SK-N-SH (cell line): Measurements from ENCODE around the gene COL2A1. TPM values are rescaled to one million over a fixed set of nuclear protein-coding genes. Genes with fewer than 3 reads are reported as not detected.

Source experiments
- CTCF ChIA-PET: fragments of 300-600, 350-600 bp; formaldehyde crosslinking; extraction: SDS; loops from one replicate; lab custom pipeline; 2021; lab: Yijun Ruan, JAX
- POLR2A ChIA-PET: fragments of 350-600 bp; sonication (Branson Sonifier 250); formaldehyde crosslinking; extraction: SDS; loops from one replicate; lab custom pipeline; 2020; ENCODE audit warnings: antibody characterized with exemption, inconsistent platforms; lab: Yijun Ruan, JAX
- DNase-seq: peaks from one replicate; pipeline ENCODE4 v3.0.0; 2012
- H2AFZ ChIP-seq: fragments of 200-600 bp; sonication (generic); 2 replicates; pipeline ENCODE4 v1.8.1; 2016; ENCODE audit warnings: antibody characterized with exemption, mild to moderate bottlenecking, low read depth
- H3F3A ChIP-seq: fragments of 200-600 bp; sonication (generic); replicated peaks from 2 replicates; pipeline ENCODE3; 2016; ENCODE audit warnings: antibody characterized with exemption, mild to moderate bottlenecking; ENCODE audit not compliant: insufficient read depth
- H3K27ac ChIP-seq, 2 experiments: fragments of 200-500 bp in 1 of 2; fragments of 200-600 bp in 1 of 2; sonication (Bioruptor generic) in 1 of 2; sonication (generic), shearing (Covaris generic) in 1 of 2; 2 replicates each; pipeline versions ENCODE4 v1.5.1 to v1.6.1; 2014 to 2016; ENCODE audit warnings: low read depth in 2 of 2, inconsistent platforms in 1 of 2, low read length in 1 of 2, mild to moderate bottlenecking in 1 of 2, mixed read lengths in 1 of 2
- H3K27me3 ChIP-seq: fragments of 200-600 bp; sonication (generic), shearing (Covaris generic); 2 replicates; pipeline ENCODE4 v1.6.1; 2016; ENCODE audit warnings: mixed run types; ENCODE audit not compliant: insufficient read depth
- H3K36me3 ChIP-seq, 2 experiments: fragments of 200-500 bp in 1 of 2; fragments of 200-600 bp in 1 of 2; sonication (Bioruptor generic) in 1 of 2; sonication (generic) in 1 of 2; replicated peaks in 1 of 2; 2 replicates each; pipeline versions ENCODE3 to v1.5.1; 2014 to 2016; ENCODE audit warnings: low read length in 1 of 2, mild to moderate bottlenecking in 1 of 2; ENCODE audit not compliant: insufficient read depth in 2 of 2, control insufficient read depth in 1 of 2
- H3K4me1 ChIP-seq, 2 experiments: fragments of 200-500 bp in 1 of 2; fragments of 200-600 bp in 1 of 2; sonication (Bioruptor generic) in 1 of 2; sonication (generic), shearing (Covaris generic) in 1 of 2; 2 replicates each; pipeline versions ENCODE4 v1.5.1 to v1.6.1; 2014 to 2016; ENCODE audit warnings: low read depth in 1 of 2, low read length in 1 of 2, mixed run types in 1 of 2; ENCODE audit not compliant: insufficient read depth in 2 of 2, control insufficient read depth in 1 of 2
- H3K4me2 ChIP-seq: fragments of 200-600 bp; sonication (generic), shearing (Covaris generic); 2 replicates; pipeline ENCODE4 v1.6.1; 2017; ENCODE audit warnings: mixed run types
- H3K4me3 ChIP-seq, 2 experiments: fragments of 200-500 bp in 1 of 2; fragments of 200-600 bp in 1 of 2; sonication (Bioruptor generic) in 1 of 2; sonication (generic), shearing (Covaris generic) in 1 of 2; 2 replicates each; pipeline versions ENCODE4 v1.5.1 to v1.8.1; 2014 to 2016; ENCODE audit warnings: low read depth in 2 of 2, inconsistent platforms in 1 of 2, low read length in 1 of 2, mild to moderate bottlenecking in 1 of 2, mixed read lengths in 1 of 2, moderate library complexity in 1 of 2
- H3K79me2 ChIP-seq: fragments of 200-600 bp; sonication (generic); 2 replicates; pipeline ENCODE4 v1.8.1; 2017; ENCODE audit warnings: mild to moderate bottlenecking; ENCODE audit not compliant: insufficient read depth
- H3K9ac ChIP-seq: fragments of 200-600 bp; sonication (generic); 2 replicates; pipeline ENCODE4 v1.6.1; 2017; ENCODE audit warnings: mixed run types
- H3K9me2 ChIP-seq: fragments of 200-600 bp; sonication (generic); 2 replicates; pipeline ENCODE4 v1.6.1; 2017; ENCODE audit warnings: mixed run types
- H3K9me3 ChIP-seq: fragments of 200-600 bp; sonication (generic); 2 replicates; pipeline ENCODE4 v1.6.1; 2017; ENCODE audit warnings: mixed run types, mild to moderate bottlenecking, moderate library complexity
- H4K20me1 ChIP-seq: fragments of 200-600 bp; sonication (generic); 2 replicates; pipeline ENCODE4 v1.6.1; 2017; ENCODE audit warnings: mild to moderate bottlenecking, mixed run types; ENCODE audit not compliant: insufficient read depth
- CTCF ChIP-seq: fragments of 200-600 bp; sonication (generic); IDR thresholded peaks from 2 replicates; pipeline ENCODE4 v1.6.1; 2017; ENCODE audit warnings: antibody characterized with exemption, mild to moderate bottlenecking, moderate library complexity
- ELF1 ChIP-seq: IDR thresholded peaks from 2 replicates; pipeline ENCODE4 v1.4.0; 2012
- EP300 ChIP-seq, 2 experiments: IDR thresholded peaks; 2 replicates each; pipeline versions ENCODE4 v1.4.0 to v1.6.1; 2012; ENCODE audit warnings: borderline replicate concordance in 1 of 2, low read depth in 1 of 2, low read length in 1 of 2
- FOSL2 ChIP-seq: IDR thresholded peaks from 2 replicates; pipeline ENCODE4 v1.4.0; 2012; ENCODE audit warnings: low read depth, mild to moderate bottlenecking, moderate library complexity, borderline replicate concordance
- FOXM1 ChIP-seq: IDR thresholded peaks from 2 replicates; pipeline ENCODE4 v1.4.0; 2012; ENCODE audit warnings: low read depth, mild to moderate bottlenecking
- GABPA ChIP-seq: IDR thresholded peaks from 2 replicates; pipeline ENCODE4 v1.4.0; 2012; ENCODE audit warnings: low read depth, mild to moderate bottlenecking
- MXI1 ChIP-seq: IDR thresholded peaks from 2 replicates; pipeline ENCODE4 v1.6.1; 2012; ENCODE audit warnings: mild to moderate bottlenecking, low read depth, low read length, improper control_type of control experiment
- NFIC ChIP-seq: IDR thresholded peaks from 2 replicates; pipeline ENCODE4 v1.4.0; 2012; ENCODE audit warnings: borderline replicate concordance
- NRF1 ChIP-seq: IDR thresholded peaks from 2 replicates; pipeline ENCODE4 v1.6.1; 2012; ENCODE audit warnings: low read depth, mild to moderate bottlenecking, low read length
- PBX3 ChIP-seq: IDR thresholded peaks from 2 replicates; pipeline ENCODE4; 2012
- POLR2AphosphoS5 ChIP-seq: IDR thresholded peaks from 2 replicates; pipeline ENCODE4 v1.6.1; 2012; ENCODE audit warnings: low read depth, low read length
- RCOR1 ChIP-seq: fragments of 150-350 bp; IDR thresholded peaks from 2 replicates; pipeline ENCODE4 v1.6.1; 2017; ENCODE audit warnings: antibody characterized with exemption, low read length
- RXRA ChIP-seq: IDR thresholded peaks from 2 replicates; pipeline ENCODE4 v1.4.0; 2012; ENCODE audit warnings: low read depth, mild to moderate bottlenecking, borderline replicate concordance
- SIN3A ChIP-seq: IDR thresholded peaks from 2 replicates; pipeline ENCODE4 v1.6.1; 2012; ENCODE audit warnings: low read depth, mild to moderate bottlenecking, low read length, moderate library complexity, borderline replicate concordance
- SMC3 ChIP-seq: IDR thresholded peaks from 2 replicates; pipeline ENCODE4 v1.6.1; 2012; ENCODE audit warnings: low read depth, low read length, improper control_type of control experiment
- TAF1 ChIP-seq: IDR thresholded peaks from 2 replicates; pipeline ENCODE4 v1.6.1; 2012; ENCODE audit warnings: low read depth, mild to moderate bottlenecking, low read length, moderate library complexity, borderline replicate concordance
- WGBS: methylation state at CpG from one replicate; pipeline ENCODE4 v1.1.6; 2017; ENCODE audit warnings: low lambda C conversion rate; 5-methylcytosine and 5-hydroxymethylcytosine counted together
- polyA plus RNA-seq, 3 experiments: library from polyadenylated mRNA; depleted of rRNA; stranded (reverse); fragments of >200 nt; gene quantifications; 2 replicates each; pipeline ENCODE4 v1.2.3, GENCODE V29; 2012
- TF ChIP-seq, protein P1 (sequence below): IDR thresholded peaks from 2 replicates; pipeline ENCODE4 v1.4.0; 2012; ENCODE audit warnings: low read depth, borderline replicate concordance
- TF ChIP-seq, protein P2 (sequence below): fragments of 150-350 bp; IDR thresholded peaks from 2 replicates; pipeline ENCODE4 v1.6.1; 2017; ENCODE audit warnings: antibody characterized with exemption, low read length, low read depth, borderline replicate concordance
- TF ChIP-seq, protein P3 (sequence below): IDR thresholded peaks from 2 replicates; pipeline ENCODE4 v1.4.0; 2012; ENCODE audit warnings: low read depth

Gene COL2A1
- polyA plus RNA-seq, 1 of the 3 experiments (the other 2 are of a cell fraction) = 0.02 TPM

DNA sequence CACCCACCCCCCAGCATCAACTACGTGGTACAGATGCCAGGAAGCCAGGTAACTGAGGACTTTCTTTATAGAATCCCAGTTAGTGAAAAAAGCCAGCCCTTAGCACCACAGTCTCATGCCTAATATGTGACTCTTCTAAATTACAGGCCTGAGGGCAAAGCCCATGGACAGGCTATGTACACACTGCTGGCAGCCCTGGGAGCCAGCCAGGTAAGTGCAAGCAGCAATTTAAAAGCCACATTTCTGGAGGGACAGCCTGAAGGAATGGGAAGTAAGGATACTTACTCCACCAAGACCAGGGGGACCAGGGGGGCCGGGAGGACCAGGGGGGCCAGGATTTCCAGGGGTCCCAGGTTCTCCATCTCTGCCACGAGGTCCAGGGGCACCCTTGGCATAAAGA lies 7.0 kb downstream of the COL2A1 start:
- Histone ChIP-seq H3K27ac (no peak overlapping the region), H3K27me3 (peaks cover 76% of the 10 kb centered on the region), H3K4me2 (no peak overlapping the region), H4K20me1 (no peaks in the 10 kb centered on the region), H3K9me2 (no peaks in the 10 kb centered on the region), H3K36me3 (no peaks in the 10 kb centered on the region), H3K4me3 (no peak overlapping the region), H3K79me2 (no peaks in the 10 kb centered on the region), H2AFZ (no peak overlapping the region), H3K4me1 (peaks cover 2 to 25% of the 10 kb centered on the region in 2 experiments; a peak in 2 of 4 replicates), H3K9ac (no peak overlapping the region), H3F3A (no peaks in the 10 kb centered on the region), H3K9me3 (no peaks in the 10 kb centered on the region)
- 6% methylated on average over 3 of the region's 3 CpGs for WGBS
- DNase-seq = no peak
- ChIA-PET CTCF (no interaction called here), POLR2A (no interaction called here)
- TF ChIP-seq, protein P1, sequence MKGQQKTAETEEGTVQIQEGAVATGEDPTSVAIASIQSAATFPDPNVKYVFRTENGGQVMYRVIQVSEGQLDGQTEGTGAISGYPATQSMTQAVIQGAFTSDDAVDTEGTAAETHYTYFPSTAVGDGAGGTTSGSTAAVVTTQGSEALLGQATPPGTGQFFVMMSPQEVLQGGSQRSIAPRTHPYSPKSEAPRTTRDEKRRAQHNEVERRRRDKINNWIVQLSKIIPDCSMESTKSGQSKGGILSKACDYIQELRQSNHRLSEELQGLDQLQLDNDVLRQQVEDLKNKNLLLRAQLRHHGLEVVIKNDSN = no peak
- TF ChIP-seq MXI1 (no peak), EP300 (IDR thresholded peaks at IDR 0.05; ENCODE audit: borderline replicate concordance in 1 of 2, low read depth in 1 of 2, low read length in 1 of 2) (no peak), POLR2AphosphoS5 (no peak), TAF1 (no peak), RXRA (no peak), SMC3 (no peak), SIN3A (no peak), PBX3 (no peak), FOXM1 (no peak), FOSL2 (no peak), GABPA (no peak), CTCF (no peak), RCOR1 (no peak), NFIC (no peak), NRF1 (no peak), ELF1 (no peak)
- TF ChIP-seq, protein P2, sequence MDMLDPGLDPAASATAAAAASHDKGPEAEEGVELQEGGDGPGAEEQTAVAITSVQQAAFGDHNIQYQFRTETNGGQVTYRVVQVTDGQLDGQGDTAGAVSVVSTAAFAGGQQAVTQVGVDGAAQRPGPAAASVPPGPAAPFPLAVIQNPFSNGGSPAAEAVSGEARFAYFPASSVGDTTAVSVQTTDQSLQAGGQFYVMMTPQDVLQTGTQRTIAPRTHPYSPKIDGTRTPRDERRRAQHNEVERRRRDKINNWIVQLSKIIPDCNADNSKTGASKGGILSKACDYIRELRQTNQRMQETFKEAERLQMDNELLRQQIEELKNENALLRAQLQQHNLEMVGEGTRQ = no peak
- TF ChIP-seq, protein P3, sequence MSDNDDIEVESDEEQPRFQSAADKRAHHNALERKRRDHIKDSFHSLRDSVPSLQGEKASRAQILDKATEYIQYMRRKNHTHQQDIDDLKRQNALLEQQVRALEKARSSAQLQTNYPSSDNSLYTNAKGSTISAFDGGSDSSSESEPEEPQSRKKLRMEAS = no peak
